Activated T-cell treated with anti-CD3 and anti-CD28 coated beads, Interleukin-2, amount 50 U/mL, for 72 hours (primary cell): ENCODE measurements around the gene IQCK. TPM values are rescaled to one million over a fixed set of nuclear protein-coding genes. Genes with fewer than 3 reads are reported as not detected.

Experiments
- ATAC-seq, 2 donors: fragments of 150-1000 bp; cut with Tn5 transposase; replicated peaks in 1 of 2; 2 replicates each; pipeline ENCODE4 v1.10.0; 2021; ENCODE audit warnings: moderate library complexity in 2 of 2, mild to moderate bottlenecking in 1 of 2
- DNase-seq, 2 donors: peaks; one replicate each; pipeline ENCODE4 v3.0.0; 2021 to 2022; ENCODE audit warnings: mixed read lengths in 1 of 2
- H3K27ac Mint-ChIP-seq: one replicate; pipeline ENCODE4 v1.8.0; 2022; ENCODE audit warnings: mild to moderate bottlenecking, moderate library complexity, mixed read lengths
- H3K27me3 Mint-ChIP-seq: one replicate; pipeline ENCODE4 v1.8.0; 2022; ENCODE audit warnings: low read depth, mixed read lengths
- H3K36me3 Mint-ChIP-seq, 2 donors: one replicate each; pipeline ENCODE4 v1.8.0; 2022; ENCODE audit warnings: mixed read lengths in 2 of 2, mild to moderate bottlenecking in 1 of 2; ENCODE audit not compliant: insufficient read depth in 2 of 2
- H3K4me1 Mint-ChIP-seq: one replicate; pipeline ENCODE4 v1.8.0; 2022; ENCODE audit warnings: low read depth, mixed read lengths
- H3K4me3 Mint-ChIP-seq, 2 donors: one replicate each; pipeline ENCODE4 v1.8.0; 2022; ENCODE audit warnings: mild to moderate bottlenecking in 2 of 2, mixed read lengths in 2 of 2, moderate library complexity in 2 of 2
- H3K9me3 Mint-ChIP-seq, 2 donors: one replicate each; pipeline ENCODE4 v1.8.0; 2022; ENCODE audit warnings: mixed read lengths in 2 of 2
- total RNA-seq, 2 donors: library from RNA; stranded (reverse); gene quantifications; one replicate each; pipeline ENCODE4 v1.2.3, GENCODE V29; 2022

The IQCK gene
- total RNA-seq, 2 donors from 2014 or later: 3.7 to 3.8 TPM

DNA sequence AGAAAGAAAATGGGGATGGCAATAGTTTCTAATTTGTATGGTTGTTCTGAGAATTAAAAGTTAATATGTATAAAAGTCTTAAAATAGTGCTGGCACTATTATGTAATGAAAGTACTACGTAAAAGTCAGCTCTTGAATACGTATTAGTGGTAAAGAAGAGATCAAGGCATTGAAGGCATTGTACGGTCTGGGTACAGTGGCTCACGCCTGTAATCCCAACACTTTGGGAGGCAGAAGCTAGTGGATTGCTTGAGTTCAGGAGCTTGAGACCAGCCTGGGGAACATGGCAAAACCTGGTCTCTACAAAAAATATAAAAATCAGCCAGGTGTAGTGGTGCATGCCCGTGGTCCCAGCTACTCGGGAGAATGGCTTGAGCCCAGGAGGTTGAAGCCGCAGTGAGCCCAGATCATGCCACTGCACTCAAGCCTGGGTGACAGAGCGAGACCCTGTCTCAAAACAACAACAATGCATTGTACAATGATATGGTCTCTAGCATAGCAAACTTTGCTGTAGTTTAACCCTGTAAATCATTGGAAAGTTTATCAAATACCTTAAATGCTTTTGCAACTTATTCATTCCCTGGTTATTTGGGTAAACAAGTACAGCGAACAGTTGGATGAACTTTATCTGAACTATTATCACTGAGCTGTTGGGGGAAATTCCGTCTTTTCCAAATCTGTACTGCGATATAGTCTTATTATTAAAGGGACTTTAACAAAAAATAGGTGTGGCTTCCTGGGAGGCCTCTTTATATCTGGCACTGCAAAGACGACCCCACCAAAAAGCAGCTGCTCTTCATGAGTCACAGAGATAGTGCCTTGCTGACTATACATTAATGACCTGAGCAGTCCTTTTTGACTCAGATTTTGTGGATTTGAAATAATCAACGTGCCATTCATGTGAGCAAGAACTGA is 93.0 kb downstream of the IQCK start:
- Mint-ChIP-seq H3K4me1 (no peaks in the 10 kb centered on the region), H3K9me3 (peaks cover under 1 to 4% of the 10 kb centered on the region in 2 donors), H3K36me3 (peaks cover under 1 to 2% of the 10 kb centered on the region in 2 donors), H3K27me3 (no peaks in the 10 kb centered on the region), H3K27ac (no peak overlapping the region), H3K4me3 (no peak overlapping the region)
- ATAC-seq (no peak), DNase-seq (no peak)

DNA sequence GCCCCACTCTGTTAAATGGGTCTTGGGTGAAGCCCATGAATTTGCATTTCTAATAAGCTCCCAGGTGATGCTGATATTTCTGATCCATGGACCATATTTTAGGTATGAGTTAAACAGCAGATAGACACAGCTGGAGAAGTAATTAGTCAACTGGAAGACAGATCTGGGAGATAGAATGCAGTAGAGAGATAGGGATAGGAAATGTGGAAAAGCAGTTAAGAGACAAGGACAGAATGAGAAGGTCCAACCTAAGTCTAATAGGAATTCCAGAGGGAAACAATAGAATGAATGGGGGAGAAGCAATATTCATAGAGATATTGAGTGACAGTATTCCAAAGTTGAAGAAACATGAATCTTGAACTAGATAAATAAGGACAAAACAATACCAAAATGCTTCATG is 94.9 kb downstream of the IQCK start:
- Mint-ChIP-seq H3K36me3 (peaks cover 0 to 2% of the 10 kb centered on the region in 2 donors), H3K4me3 (no peak overlapping the region), H3K4me1 (no peaks in the 10 kb centered on the region), H3K27ac (no peak overlapping the region), H3K9me3 (peaks cover 0 to 4% of the 10 kb centered on the region in 2 donors), H3K27me3 (no peaks in the 10 kb centered on the region)
- DNase-seq (no peak), ATAC-seq (no peak)

DNA sequence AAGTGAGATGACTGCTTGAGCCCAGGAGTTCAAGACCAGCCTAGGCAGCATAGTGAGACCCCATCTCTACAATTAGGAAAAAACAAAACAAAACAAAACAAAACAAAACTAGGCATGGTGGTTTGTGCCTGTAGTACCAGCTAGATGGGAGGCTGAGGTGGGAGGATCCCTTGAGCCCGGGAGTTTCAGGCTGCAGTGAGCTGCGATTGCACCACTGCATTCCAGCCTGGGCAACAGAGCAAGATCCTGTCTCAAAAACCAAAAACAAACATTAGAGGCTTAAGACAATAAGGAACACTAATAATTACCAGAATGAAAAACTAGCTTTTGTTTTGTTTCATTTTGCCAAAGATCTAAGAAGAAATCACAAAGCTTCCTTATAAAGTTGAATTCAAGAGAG is 97.3 kb downstream of the IQCK start:
- no peak for DNase-seq
- H3K9me3 Mint-ChIP-seq: peaks cover 0 to 4% of the 10 kb centered on the region in 2 donors
- ATAC-seq: no peak
- H3K4me3 Mint-ChIP-seq: no peak overlapping the region
- H3K4me1 Mint-ChIP-seq: no peaks in the 10 kb centered on the region
- H3K36me3 Mint-ChIP-seq: peaks cover 0 to 2% of the 10 kb centered on the region in 2 donors
- H3K27ac Mint-ChIP-seq: no peak overlapping the region
- no peaks in the 10 kb centered on the region for H3K27me3 Mint-ChIP-seq

DNA sequence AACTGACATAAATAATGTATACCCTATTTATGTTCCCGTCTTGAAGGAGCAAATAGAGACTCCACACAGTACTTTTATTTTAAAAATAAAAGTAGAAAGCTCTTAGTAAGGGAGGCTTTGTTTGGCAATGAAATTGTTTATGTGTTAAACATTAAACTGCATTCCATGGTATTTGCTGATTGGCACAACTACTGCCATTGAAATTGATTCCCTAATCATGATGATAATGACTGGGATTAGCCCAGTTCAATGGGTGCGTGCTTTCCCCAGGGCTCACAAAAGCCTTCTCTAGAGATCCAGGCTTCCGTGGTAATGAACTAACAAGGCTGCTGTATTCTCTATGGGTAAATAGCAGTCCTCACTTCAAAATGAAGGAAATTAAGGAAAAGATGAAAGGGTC is 99.1 kb downstream of the IQCK start:
- Mint-ChIP-seq H3K4me1 (no peaks in the 10 kb centered on the region), H3K27ac (no peak overlapping the region), H3K4me3 (no peak overlapping the region), H3K9me3 (peaks cover 0 to 4% of the 10 kb centered on the region in 2 donors), H3K27me3 (no peaks in the 10 kb centered on the region), H3K36me3 (peaks cover 0 to 2% of the 10 kb centered on the region in 2 donors)
- no peak for ATAC-seq
- no peak for DNase-seq

DNA sequence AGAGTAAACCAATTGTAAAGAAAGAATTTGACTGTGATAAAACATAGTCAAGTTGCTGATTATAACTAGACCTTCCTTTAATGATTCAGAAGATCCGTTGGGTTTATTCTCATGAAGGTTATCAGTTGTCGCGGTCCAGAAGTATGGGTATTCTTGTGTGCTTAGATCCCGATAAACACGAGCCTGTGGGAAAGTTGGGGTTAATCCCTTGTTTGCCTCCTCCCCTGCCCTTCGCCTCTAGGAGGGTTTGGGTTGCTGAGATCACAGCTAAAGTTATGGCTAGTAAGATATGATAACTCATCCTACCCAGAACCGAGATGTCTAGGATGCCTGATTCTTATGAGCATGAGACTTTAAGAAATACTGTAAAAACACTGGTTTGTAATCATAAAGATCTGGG is 99.8 kb downstream of the IQCK start:
- Mint-ChIP-seq H3K27me3 (no peaks in the 10 kb centered on the region), H3K4me1 (no peaks in the 10 kb centered on the region), H3K9me3 (peaks cover 0 to 4% of the 10 kb centered on the region in 2 donors), H3K4me3 (no peak overlapping the region), H3K36me3 (peaks cover 0 to 2% of the 10 kb centered on the region in 2 donors), H3K27ac (no peak overlapping the region)
- ATAC-seq (no peak), DNase-seq (no peak)

DNA sequence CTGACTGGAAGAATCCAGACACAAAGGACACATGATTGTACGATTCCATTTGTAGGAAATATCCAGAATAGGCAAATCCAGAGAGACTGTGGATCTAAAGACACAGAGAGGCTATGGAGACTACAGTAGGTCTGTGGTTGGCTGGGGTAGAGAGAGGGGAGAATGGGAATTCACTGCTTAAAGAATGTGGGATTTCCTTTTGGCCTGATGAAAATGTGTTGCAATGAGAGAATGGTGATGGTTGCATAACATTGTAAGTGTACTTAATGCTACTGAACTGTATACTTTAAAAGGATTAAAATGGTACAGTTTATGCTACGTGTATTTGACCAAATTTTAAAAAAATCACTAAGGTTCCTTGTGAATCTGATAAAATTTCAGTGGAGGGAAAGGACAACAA is 104.5 kb downstream of the IQCK start:
- Mint-ChIP-seq H3K4me3 (no peak overlapping the region), H3K27ac (no peak overlapping the region)

DNA sequence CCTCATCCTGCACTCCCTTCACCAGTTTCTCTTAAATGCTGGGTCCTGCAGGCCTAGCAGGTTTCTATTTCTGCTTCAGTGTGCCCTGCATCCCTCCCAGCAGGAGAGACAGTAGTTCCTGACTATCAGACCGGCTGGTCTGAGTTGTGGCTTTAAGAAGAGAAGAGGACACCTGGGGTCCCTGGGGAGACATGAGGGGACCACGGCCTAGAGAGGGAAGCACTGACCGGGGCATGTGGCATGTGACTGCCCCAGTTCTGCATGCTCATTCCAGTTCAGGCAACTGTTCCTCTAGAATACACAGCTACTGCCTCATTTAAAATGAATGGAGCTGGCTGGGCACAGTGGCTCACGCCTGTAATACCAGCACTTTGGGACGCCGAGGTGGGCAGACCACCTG is 105.3 kb downstream of the IQCK start:
- no peak overlapping the region for H3K4me3 Mint-ChIP-seq
- ATAC-seq: no peak
- H3K9me3 Mint-ChIP-seq: no peaks in the 10 kb centered on the region
- H3K27ac Mint-ChIP-seq: no peak overlapping the region
- no peak for DNase-seq
- H3K27me3 Mint-ChIP-seq: no peaks in the 10 kb centered on the region
- no peaks in the 10 kb centered on the region for H3K36me3 Mint-ChIP-seq
- no peaks in the 10 kb centered on the region for H3K4me1 Mint-ChIP-seq

More for the DNA sequence above, 104.5 kb downstream of the IQCK start:
- no peak for DNase-seq
- no peaks in the 10 kb centered on the region for H3K36me3 Mint-ChIP-seq
- H3K27me3 Mint-ChIP-seq: no peaks in the 10 kb centered on the region
- no peaks in the 10 kb centered on the region for H3K9me3 Mint-ChIP-seq
- no peaks in the 10 kb centered on the region for H3K4me1 Mint-ChIP-seq
- ATAC-seq: no peak

DNA sequence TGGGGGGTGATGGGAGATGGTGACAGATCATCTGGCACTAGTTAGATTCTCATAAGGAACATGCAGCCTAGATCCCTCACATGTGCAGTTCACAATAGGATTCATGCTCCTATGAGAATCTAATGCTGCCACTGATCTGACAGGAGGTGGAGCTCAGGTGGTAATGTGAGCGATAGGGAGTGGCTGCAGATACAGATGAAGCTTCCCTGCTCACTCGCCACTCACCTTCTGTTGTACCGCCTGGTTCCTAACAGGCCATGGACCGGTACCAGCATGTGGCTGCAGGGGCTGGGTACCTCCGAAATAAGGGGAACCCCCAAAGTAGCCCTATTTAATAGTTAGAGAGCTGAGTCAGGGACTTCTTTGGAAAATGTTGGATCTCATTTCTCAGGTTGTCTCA is 106.1 kb downstream of the IQCK start:
- Mint-ChIP-seq H3K36me3 (no peaks in the 10 kb centered on the region), H3K27me3 (no peaks in the 10 kb centered on the region), H3K9me3 (no peaks in the 10 kb centered on the region), H3K4me1 (no peaks in the 10 kb centered on the region), H3K27ac (no peak overlapping the region), H3K4me3 (no peak overlapping the region)
- ATAC-seq (no peak), DNase-seq (no peak)

DNA sequence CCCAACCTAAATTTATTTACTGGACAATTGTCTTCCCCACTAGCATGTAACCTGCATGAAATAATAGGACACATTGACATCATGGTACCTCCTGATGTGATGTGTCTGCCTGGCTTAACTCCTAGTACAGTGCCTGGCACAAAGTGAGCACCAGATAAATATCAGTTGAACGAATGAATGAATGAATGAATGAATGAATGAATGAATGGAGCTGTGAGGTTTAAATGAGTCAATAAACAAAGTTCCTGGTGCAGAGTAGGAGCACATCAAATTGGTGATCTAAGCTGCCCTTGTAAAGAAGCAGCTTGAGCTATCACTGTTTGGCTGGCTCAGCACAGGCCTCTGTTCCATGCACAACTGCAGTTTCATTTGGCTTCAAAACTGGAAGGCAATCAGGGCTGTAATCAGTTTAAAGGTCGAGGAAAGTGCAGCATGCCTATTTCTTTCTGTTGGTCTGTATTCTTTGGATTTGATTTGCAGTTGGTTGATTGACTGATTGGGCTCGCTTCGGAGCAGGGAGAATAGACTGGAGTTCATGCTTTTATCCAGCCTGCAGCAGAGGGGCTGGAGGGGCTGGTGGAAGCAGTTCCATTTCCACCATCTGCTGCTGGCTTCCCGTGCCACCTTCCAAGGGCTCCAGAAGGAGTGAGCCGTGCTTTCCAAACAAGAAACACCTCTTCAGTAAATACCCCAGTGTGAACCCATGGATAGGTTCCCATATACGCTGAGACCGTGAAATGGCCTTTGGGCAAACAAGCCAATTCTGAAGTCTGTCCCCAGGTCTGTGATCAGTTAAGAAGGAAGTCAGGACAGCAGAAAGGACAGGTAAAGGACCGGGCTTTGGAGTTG is 112.0 kb downstream of the IQCK start:
- no peak overlapping the region for H3K27ac Mint-ChIP-seq
- no peak overlapping the region for H3K4me3 Mint-ChIP-seq
- ATAC-seq: no peak
- DNase-seq: no peak
- no peaks in the 10 kb centered on the region for H3K9me3 Mint-ChIP-seq
- no peaks in the 10 kb centered on the region for H3K4me1 Mint-ChIP-seq
- H3K36me3 Mint-ChIP-seq: no peaks in the 10 kb centered on the region
- no peaks in the 10 kb centered on the region for H3K27me3 Mint-ChIP-seq

DNA sequence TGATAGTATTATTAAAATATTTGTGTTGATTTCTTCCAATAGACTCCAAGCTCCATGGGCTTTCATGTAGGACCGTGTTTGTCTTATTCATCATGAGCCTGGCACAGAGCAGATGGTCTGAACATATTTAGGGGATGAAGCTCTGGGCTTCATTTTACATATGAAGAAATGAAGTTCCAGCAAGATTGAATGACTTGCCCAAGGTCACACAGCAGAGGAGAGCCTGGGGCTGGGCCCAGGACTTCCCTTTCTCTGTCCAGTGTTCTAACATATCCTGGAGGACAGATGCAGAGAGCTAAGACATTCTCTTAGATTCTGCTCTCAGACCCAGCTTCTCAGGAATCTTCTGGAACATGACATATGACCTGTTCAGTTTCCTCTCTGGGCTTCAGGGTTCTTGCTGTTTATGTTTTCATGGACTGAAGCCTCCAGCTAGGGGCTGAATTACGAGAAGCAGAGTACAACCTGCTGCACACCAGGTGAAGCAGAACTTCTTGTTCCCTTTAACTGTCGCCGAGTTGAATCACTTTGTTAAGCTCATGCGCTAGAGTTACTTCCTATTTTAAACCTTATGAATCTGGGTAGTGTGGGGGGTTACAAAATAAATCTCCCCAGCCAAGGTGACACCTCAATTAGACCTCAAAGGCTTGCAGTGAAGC is 113.0 kb downstream of the IQCK start:
- no peak overlapping the region for H3K27ac Mint-ChIP-seq
- no peaks in the 10 kb centered on the region for H3K36me3 Mint-ChIP-seq
- H3K27me3 Mint-ChIP-seq: no peaks in the 10 kb centered on the region
- no peaks in the 10 kb centered on the region for H3K4me1 Mint-ChIP-seq
- H3K4me3 Mint-ChIP-seq: no peak overlapping the region
- no peaks in the 10 kb centered on the region for H3K9me3 Mint-ChIP-seq
- ATAC-seq: no peak
- DNase-seq: no peak

DNA sequence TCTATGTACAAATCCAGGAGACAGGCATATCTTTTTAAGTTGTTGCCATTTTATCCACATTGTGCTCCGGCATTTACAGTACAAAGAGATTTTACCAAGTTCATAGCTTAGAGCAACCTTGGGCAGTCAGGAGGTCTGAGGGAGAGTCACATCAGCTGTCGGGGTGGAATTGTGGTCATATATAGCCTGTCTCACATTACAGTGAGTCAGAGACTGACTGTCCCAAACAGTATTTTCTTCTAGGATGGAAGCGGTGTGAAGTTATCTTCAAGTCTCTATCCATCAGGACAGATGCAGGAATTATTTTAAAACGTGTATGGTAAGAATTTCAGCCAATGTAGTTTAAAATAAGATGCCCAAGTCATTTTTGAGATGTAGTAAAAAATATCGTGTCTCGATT is 113.6 kb downstream of the IQCK start:
- no peak for ATAC-seq
- no peak overlapping the region for H3K27ac Mint-ChIP-seq
- no peaks in the 10 kb centered on the region for H3K9me3 Mint-ChIP-seq
- no peak overlapping the region for H3K4me3 Mint-ChIP-seq
- no peaks in the 10 kb centered on the region for H3K36me3 Mint-ChIP-seq
- no peak for DNase-seq
- no peaks in the 10 kb centered on the region for H3K4me1 Mint-ChIP-seq
- H3K27me3 Mint-ChIP-seq: no peaks in the 10 kb centered on the region

DNA sequence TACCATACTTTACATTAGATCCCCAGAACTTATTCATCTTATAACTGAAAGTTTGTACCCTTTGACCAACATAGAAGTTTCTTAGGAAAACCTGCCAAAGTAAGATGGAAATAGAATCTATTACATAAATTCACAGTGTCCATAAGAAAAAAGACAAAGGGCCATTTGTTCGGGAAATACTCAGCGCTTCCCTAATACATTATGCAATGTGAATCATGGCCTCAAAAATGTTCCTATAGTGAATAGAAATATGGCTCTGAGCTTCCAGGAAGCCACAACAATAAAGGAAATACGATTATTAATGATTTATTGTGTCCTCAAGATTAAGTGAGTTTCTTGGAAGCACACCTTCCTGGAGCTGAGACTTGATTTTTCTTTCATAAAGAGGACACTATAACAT is 115.1 kb downstream of the IQCK start:
- Mint-ChIP-seq H3K4me3 (no peak overlapping the region), H3K27me3 (no peaks in the 10 kb centered on the region), H3K4me1 (no peaks in the 10 kb centered on the region), H3K9me3 (no peaks in the 10 kb centered on the region), H3K27ac (no peak overlapping the region), H3K36me3 (no peaks in the 10 kb centered on the region)
- DNase-seq (no peak), ATAC-seq (no peak)

DNA sequence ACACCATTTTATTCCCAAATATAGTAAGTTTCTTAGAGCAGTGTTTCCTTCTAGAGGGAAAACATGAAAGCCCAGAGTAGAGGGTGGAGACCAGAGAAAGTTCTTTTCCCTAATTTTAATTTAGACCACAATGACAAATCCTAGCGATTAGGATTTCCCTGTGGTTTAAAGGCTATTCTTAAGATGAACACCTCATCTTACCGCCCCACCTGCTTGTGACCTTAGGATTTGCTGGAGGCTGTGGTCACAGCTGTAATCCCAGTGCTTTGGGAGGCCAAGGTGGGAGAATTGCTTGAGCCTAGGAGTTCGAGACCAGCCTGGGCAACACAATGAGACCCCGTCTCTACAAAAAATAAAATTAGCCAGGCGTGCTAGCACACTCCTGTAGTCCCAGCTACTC is 115.5 kb downstream of the IQCK start:
- Mint-ChIP-seq H3K27me3 (no peaks in the 10 kb centered on the region), H3K4me1 (no peaks in the 10 kb centered on the region), H3K9me3 (no peaks in the 10 kb centered on the region), H3K4me3 (no peak overlapping the region), H3K27ac (no peak overlapping the region), H3K36me3 (no peaks in the 10 kb centered on the region)
- ATAC-seq: no peak
- DNase-seq: no peak
